Activated CD8-positive, alpha-beta memory T cell treated with anti-CD3 and anti-CD28 coated beads for 24 hours (primary cell): ENCODE measurements around the gene PTGR3.

Source experiments
- DNase-seq: peaks from one replicate; pipeline ENCODE4 v3.0.0-alpha.2; 2020

Gene PTGR3, protein sequence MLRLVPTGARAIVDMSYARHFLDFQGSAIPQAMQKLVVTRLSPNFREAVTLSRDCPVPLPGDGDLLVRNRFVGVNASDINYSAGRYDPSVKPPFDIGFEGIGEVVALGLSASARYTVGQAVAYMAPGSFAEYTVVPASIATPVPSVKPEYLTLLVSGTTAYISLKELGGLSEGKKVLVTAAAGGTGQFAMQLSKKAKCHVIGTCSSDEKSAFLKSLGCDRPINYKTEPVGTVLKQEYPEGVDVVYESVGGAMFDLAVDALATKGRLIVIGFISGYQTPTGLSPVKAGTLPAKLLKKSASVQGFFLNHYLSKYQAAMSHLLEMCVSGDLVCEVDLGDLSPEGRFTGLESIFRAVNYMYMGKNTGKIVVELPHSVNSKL

DNA sequence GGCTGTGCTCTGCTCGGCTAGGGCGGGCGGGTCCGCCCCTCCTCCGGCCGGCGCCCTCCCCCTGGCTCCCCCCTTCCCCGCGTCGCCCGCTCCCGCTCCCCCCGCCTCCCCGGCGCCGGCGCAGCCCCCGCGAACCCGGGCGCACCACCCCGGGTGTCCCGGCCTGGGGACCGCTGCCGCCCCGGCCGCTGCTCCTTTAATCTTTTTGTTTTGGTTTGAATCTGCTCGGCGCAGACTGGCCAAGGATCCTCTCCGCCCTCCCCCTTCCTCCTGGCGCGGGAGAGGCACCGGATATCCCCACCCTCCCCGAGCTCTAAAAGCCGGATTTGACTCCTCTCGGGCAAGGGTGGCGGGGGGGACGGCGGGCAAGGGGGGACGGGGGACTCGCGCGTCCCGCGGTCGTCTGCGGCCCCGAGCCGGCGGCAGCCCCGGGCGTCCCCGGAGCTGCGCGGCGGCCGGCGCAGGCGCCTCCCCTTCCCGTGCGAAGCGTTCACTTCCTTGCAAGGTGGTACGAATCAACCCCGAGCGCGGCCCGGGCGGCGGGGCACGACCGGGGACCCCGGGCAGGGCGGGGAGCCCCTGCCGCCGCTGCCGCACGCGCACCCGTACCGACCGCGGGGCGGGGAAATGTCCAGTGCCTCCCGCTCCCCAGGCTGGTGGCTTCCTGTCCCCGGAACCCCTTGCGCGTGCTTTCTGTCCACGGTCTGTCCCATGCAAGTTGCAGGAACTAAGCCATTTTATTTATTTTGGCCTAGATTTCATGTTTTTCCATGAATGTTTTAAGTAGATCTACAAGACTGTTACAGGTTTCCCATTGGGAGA lies at the start of gene PTGR3:
Gene PTGR3 (minus strand): TSS at position 11 of the 822 bp plus-strand sequence. CDS start 81 bp downstream, outside the sequence.
- peak; percentile 90 for DNase-seq

DNA sequence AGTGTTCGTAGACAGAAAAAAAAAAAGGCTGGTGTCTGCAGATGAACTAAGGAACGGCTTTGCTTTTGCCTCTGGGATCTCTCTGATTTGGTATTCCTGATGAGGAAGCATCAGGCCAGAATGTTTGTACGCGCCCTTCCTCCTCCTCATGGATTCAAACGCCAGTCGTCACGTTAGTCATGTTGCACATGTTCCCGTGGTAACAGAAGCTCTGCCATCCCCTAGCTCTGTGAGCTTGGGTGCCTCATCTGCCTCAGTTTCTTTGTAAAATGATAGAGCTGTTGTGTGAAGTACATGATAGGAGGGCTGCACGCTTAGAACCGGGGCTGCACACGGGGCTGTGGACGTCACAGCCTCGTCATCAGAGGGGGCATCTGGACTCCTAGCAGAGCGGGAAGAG lies 48.7 kb upstream of the PTGR3 start:
- no peak for DNase-seq

DNA sequence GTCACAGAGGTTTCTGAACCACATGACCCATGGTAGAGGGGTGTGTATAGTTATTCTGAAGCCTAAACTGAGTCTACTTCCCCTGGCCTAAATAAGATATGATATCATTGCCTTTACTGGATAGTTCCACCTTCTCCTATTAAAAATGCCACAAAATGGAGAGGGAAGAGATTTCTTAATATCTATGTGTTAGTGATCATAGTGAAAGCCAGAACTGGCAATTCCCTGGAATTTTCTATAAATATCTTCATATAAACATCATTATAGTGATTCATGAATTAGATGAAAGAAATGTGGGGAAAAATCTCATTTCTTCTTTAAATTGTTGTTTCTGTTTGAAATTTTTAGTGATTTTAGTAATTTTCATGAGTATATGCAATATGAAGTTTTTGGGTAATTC lies 47.4 kb upstream of the PTGR3 start:
- no peak for DNase-seq

DNA sequence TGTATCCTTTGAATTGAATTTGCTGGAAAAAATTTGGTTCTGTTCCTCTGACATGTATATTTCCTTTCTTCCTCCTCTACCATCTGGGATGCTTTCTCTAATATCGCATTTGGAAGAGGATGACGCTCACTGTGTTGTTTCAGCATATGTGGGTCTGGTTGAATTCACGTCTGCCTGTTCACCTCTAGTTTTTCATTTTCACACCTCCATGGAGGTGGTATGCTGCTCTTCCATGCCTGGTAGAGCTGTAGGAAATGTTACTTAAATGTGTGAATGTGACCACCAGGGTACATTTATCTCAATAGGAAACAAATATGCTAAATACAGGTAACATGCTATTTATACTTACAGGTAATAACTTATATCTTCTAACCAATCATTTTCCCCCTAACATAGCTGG lies 46.2 kb upstream of the PTGR3 start:
- no peak for DNase-seq

DNA sequence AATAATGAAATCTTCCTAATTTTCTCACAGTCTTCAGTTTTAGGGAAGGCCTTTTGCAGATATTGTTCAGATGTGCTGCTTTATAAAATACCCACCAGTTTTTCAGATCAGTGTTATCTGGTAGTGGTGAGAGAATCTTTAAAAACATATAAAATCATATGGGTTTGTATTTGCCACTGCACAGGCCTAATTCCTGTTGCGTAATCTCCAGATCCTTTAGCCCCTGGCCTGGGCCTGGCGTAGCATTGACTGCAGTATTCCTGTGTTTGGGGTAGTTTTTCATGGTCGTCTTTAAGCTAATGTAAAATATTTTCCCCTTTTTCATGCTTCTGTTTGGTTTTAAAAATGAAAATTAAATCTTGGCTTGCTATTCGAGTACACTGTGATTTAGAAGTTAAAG lies 44.8 kb upstream of the PTGR3 start:
- no peak for DNase-seq

DNA sequence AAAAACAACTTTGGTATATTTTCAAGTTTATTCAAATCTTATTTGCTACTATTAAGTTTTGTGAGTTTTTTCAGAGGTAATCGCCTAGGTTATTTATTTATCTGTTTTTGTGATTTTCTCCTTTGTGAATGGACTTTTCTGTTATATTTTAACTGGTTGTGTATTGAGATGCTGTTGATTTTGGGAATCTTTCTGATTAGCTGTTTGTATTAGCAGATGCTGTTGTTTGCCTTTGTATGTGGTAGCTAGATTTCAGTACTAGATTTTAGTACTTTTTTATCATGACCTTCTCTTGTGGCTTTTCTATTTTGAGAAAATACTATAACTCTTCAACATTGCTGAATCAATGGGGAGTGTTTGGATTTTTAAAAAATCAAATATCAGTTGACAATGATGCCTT lies 44.1 kb upstream of the PTGR3 start:
- DNase-seq: no peak

DNA sequence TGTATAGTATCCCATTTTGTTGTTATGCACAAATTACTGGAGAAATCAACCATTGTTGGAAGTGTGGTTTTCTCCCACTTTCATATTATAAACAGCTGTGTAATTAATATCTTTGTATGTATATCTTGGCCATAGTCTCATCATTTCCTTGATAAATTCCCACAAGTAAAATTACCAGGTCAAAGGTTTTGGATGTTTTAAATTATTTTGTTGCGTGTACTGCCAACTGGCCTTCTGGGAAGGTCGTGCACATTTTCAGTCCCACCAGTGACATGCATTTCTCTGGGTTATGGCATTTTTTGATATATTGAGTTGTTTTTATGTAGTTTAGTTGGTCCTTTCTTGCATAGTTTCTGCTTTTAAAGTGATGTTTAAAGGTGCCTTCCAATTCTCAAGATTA lies 43.2 kb upstream of the PTGR3 start:
- DNase-seq: no peak

DNA sequence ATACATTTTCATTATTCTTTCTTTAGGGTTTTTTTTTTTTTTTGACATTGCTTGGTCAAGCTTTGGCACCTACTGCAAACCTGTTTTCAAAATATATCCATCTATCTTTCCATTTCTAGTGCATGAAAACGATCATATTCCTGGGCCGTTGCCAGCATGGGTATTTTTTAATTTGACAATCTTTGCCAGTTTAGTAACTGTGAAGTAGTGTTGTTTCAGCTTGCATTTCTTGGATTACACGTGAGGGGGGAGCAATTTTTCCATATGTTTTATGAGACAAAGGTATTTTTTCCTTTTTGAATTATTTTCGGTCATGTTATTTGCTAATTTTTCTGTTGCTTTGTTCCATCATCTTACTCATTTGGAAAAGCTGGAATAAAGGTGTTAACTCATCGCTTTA lies 42.5 kb upstream of the PTGR3 start:
- no peak for DNase-seq

DNA sequence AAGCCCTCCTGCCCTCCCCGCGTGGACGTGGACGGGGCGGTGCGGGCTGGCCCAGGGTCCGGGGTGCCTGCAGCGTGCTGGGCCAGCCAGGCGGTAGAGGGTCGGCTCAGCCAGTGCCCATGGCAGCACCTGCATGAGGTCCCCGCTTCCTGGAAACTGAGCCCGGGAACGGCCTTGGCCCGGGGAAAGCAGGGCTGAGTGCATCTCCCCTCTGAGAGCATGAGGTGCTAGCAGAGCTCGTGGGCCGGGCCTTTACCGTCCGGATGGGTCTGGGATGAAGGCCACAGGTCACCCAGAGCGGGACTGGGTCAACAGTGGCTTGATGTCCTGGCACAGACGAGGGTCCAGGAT lies 41.5 kb upstream of the PTGR3 start:
- no peak for DNase-seq

DNA sequence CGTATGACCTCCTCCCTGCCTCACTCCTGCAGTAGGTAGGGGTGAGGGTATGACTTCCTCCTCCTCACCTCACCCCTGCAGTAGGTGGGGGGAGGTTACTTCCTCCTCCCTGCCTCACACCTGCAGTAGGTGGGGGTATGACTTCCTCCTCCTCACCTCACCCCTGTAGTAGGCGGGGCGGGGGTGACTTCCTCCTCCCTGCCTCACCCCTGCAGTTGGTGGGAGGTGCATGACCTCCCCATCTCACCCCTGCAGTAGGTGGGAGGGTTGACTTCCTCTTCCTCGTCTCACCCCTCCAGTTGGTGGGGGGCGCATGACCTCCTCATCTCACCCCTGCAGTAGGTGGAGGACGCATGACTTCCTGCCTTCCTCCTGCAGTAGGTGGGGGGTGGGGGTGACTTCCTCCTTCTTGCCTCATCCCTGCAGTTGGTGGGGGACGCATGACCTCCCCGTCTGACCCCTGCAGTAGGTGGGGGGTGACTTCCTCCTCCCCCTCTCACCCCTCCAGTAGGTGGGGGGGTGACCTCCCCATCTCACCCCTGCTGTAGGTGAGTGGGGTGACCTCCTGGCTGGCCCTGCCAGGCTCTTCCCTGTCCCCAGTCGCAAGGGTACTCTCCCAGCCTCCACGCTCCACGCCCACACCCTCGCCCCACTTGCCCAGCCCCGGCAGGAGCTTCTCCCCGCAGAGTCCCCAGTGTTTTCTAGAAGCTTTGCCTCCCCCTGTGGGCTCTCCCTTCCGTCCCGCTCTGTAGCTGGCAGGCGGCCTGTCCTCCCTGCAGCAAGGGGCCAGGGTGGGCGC lies 40.9 kb upstream of the PTGR3 start:
- peak; percentile 54 for DNase-seq

DNA sequence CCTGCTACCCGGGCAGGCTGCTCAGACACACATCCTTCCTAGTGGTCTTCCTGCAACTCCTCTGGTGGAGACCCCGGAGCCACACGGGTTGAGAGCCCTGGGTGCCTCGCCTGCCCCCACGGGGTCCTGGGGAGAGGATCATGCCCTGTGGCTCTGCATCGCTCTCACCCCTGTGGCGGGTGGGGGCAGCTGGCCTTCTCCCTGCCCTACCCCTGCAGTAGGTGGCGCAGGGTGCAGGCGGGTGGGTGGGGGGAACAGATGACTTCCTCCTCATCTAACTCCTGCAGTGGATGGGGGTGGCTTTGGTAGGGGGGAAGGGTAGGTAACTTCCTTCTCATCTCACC lies 40.2 kb upstream of the PTGR3 start:
- peak; percentile 55 for DNase-seq

DNA sequence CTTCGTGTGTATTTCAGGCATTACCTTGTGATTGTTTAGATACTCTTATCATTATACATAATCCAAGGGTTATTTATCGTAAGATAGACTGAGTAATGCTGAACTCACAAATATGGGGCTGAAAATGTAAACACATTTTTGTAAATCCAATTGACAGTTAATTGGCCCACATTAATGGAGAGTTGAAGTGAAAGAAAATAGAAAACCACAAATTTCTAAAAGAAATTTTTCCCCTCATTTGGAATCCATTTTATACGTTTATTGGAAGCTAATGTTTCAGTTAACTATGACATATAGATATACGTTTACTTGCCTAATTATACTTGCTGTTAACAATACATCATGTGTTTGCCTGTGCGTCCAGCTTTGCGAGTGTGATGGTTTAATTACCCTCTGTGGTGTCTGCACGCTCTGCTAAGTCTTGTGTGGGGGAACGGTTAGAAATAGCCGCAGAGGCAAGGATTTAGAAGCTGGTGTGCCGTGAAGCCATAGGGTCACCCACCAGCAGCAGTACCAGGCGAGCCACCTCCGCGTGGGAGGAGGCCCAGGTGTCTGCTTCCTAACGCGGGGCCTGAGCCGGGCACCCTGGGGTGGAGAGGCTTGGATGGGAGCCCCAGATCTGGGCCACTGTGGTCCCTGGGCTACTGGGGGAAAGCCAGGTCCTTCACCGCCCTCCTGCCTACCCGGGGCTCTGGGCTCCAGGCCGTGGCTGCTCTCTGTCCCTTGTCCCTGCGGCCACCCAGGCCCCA lies 39.7 kb upstream of the PTGR3 start:
- DNase-seq: peak; percentile 53

DNA sequence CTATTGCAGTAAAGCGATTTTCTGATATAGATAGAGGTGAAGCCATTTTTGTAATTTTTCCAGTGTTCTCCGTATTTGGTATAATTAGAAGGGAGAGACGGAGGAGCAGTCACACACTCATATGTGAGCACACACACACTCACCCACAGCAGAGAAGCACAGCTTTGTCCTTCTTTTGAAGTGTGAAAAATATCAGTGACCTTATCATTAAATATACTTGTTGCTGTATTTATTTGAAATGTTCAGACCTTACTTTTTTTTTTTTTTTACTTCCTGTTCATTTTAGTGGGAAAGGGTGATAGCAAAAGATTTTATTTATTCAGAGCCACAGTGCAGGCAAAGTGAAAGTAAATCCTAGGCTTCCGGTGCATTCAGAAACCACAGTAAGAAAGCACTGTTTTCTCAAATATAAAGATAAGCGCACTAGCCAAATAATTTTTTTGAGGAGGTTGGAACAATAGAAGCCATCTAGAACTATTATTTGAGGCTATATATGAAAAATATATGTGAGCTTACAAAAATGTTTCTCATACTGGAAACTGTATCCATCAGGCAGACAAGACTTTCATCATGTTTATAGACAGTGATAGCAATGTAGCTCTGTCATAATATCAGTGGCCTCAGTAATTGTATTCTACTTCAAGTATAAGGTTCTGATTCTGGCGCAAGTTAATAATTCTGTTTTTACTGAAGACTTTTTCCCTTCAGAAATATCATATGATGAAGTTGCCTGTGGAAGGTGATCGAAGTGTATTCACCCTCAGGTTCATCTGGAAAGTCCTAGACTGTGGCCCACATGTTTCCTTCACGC lies 38.9 kb upstream of the PTGR3 start:
- peak; percentile 24 for DNase-seq

DNA sequence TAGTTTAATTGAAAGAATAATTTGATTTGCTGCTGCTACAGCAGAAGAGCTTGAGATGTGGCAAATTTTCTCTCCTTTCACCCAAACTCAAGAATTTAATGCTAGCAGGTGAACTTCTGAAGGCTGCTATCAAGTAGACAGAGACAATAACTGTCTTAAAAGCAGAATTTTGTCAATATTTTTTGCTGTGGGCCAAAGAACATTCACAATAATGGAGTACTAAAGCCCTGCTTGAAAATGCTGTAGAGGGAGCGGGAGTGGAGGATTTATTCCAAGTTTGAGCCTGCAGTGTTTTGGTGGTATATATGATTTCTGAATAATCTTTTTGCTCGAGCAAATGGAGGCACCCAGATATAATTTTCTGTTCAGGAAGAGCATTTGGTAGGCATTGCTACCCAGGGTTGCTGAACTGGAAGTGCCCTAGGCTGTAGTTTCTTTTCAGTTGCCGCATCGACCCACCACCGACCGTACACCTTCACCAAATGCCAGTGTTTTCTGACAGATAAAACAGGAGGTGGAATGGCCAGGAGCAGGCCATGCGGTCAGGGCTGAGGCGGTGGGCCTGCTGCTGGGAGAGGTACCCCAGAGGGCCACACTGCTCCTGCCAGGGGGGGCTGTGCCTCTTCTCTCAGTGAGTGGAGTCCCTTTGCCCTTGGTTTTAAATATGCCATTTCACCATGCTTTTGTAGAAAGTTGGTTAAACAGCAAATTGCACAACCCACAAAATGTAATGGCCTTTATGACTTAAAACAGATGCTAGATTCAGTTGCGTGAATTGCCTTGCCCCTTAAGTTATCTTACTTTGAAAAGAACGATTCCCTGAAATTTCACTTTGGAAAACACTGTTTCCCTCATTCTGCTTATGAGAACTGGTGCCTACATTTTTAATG lies 38.0 kb upstream of the PTGR3 start:
- peak; percentile 63 for DNase-seq

DNA sequence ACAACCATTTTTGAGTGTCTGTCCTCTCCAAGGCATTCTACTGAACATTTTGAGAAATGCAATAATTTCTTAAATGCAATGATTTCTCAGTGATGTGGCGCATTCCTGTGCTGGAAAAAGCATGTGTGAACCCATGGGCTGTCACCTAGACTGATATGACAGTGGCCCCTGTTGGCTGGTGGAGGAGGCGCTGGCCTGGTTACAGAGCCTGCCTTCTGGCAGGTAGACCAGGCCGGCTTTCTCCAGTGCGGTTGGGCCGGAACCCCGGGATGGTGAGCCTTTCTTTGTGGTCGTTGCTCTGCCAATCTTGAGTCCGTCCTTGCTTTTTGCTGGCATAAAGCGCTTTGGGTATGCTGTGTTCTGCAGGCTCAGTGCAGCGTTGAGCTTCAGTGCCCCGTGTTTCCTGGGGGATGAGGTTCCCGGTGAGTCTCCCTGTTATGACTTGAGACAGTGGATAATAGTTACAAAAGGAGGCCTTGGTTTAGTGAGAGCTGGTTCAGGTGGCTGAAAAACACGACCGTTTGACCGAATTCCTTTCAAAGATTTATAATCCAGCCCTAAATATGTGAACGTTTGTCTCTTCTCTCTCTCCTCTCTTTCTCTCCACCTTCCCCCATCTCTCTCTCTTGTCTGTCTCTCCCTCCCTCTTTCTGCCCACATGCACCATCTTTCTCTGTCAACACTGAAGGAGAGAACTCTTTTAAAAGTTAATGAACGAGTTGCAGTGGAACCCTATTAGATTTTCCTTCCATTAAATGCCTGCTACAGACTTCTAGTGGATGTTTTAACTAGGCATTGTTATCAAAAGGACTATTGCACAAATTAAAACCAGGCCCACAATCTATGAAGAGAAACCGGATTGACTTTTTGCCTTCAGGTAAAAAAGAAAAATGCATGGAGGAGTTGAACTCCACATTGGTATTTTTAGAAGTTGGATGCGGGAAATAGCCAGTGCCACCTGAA lies 35.7 kb upstream of the PTGR3 start:
- DNase-seq: peak; percentile 55

DNA sequence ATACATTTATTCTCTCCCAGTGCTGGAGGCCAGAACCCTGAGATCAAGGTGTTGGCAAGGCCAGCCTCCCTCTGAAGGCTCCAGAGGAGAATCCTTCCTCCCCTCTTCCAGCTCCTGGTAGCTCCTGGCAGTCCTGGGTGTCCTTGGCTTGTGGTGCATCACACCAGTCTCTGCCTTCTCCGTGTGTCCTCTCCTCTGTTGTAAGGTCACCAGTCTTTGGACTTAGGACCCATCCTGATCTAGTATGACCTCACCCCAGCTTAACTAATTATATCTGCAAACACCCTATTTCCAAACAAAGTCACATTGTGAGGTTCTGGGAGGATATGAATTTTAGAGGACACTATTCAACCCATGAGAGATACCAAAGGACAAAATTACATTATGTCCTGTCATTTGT lies 32.8 kb upstream of the PTGR3 start:
- DNase-seq: no peak

DNA sequence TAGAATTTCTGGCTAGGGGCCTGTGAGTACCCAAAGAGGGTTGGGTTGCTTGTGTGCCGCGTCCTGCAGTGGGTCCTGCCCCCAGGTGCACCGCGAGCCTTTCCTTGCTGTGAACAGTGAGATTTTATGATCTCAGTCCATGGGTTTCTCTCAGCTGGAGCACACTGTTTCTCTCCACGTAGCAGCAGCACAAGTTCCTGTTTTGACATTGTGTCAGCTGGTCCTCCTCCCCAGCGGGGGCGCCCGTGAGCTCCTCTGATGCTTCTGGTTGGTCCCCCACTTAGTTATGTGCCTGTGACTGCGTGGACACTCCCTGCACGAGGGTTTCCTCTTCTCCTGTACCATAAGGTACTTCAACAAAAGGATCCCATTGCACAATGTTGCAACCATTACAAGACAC lies 31.5 kb upstream of the PTGR3 start:
- DNase-seq: no peak

DNA sequence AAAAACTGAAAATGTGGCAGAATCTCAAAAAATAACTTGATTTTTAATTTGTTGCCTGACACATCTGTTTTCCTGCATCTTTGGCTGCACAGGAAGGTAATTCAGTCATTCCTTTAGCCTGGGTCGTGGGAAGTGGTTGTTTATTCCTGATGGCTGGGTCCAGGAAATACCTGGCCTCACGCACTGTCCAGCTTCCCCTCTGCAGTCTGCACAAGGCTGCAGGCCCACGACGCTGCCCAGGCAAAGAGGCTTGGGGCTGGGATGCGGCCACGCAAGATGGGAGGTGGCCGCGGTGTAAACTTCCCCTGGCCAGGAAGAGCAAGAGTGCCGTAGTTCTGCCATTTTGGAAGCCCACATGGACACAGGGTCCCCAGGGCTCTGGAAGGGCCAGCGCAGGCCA lies 29.8 kb upstream of the PTGR3 start:
- DNase-seq: no peak

DNA sequence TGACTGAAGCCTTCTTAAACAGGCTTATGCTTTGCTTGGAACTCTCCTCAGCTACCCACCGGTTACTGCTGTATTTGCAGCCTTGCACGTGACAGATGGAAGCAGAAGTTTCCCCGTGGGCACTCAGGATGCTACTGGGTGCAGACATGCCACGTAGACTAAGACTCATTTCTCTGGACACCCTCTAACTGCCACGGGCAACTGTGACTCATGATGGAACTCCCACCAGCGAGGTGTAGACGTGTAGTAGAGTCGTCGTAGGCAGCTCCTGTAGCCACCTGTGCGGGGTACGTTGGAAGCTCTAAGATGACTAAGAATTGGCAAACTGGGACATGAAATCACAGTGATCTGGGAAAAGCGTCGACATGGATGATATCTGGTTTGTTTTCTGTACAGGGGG lies 29.2 kb upstream of the PTGR3 start:
- DNase-seq: no peak

DNA sequence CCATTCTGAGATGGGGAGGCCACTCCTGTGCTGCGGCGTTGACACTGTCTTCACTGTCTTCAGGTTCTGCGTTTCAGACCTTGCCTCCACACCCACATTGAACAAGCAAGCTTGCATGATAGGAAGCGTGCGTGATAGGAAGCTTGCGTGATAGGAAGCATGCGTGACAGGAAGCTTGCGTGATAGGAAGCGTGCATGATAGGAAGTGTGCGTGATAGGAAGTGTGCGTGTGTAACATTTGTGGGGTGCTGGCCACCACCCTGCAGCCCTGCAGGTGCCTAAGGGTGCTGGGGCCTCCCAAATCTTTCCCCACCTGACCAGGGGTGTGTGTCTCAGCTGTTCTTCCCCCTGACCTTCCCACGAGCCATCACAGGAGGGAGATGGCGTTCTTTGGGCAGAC lies 27.0 kb upstream of the PTGR3 start:
- no peak for DNase-seq
